ENCODE data around the gene RBM42.
"Not testable (repeated sequence)": the region's sequence is repeated elsewhere in the genome, so short reads cannot be mapped to it uniquely, and the experiment has no call there.

Gene RBM42

DNA sequence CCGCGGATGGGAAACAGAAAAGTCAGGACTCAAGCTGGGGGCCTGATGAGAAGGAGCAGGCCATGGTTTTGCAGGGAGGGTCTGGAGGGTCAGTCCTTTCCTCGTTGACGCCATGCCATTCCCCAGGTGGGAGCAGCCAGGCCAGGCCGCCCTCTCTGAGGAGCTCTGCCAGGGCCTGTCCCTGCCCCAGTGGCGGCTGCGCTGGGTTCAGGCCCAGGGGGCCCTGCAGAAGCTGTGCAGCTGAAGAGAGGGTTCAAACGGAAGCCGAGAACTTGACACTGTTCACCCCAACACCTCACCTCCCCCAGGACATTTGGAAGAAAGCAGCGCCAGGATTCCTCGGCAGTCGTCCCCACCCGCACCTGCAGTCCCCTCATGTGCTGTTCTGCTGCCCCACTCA is 6.1 kb upstream of the RBM42 start:
- no peak for DNase-seq

DNA sequence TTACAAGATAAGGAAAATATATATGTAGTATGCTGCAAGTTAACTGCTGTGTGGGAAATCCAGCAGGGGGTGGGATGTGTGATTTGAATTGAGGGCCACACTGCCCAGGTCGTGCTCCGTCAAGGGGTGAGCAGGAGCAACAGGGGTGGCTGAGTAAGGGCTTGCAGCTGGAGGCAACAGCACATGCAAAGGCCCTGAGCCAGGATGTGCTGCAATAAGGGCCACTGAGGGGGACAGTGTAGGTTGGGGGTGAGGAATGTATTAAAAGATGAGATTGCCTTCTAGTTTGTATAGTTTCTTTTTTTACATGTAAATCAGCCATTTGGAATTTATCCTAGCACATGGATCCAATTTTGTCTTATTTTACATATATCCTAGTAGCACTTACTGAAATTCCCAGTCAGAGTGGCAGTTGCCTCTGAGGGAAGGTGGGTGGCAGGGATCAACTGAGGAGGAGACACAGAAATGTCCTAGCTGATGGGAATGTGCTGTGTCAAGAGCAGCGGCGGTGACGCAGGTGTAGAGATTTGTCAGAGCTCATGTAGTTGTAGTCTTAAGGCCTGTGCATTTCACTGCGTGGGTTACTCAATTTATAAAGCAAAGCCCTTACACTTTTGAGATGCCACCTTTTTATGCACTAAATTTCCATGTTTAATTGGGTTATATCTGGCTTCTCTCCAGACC is 5.4 kb upstream of the RBM42 start:
- DNase-seq: no peak

DNA sequence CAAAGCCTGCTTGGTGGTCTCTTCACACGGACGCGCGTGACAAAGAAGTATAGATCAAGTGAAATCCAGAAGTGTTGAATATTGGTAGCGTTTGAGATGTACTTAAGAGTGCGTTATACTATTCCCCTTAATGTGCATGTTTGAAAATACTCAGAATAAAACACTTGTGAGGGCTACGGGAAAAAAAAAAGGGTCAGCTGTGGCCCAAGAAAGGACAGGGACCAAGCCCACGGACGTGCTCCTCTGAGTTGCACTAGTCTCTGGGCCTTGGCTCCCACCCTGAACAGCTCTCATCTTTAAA is 622 bp upstream of the RBM42 start:
- DNase-seq: no peak

DNA sequence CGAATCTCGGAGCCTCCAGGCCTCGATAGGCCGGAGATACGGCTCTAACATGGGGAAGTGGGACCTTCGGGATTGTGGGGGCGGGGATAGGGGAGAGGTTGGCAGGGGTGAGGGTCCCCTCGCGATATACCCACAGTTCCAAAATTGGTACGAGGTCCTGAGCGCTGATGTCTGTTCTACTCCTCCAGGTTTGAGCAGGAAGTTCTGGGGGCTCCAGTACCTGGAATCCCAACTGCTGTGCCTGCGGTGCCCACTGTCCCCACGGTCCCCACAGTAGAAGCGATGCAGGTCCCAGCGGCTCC is 447 bp downstream of the RBM42 start:
- no peak for DNase-seq

DNA sequence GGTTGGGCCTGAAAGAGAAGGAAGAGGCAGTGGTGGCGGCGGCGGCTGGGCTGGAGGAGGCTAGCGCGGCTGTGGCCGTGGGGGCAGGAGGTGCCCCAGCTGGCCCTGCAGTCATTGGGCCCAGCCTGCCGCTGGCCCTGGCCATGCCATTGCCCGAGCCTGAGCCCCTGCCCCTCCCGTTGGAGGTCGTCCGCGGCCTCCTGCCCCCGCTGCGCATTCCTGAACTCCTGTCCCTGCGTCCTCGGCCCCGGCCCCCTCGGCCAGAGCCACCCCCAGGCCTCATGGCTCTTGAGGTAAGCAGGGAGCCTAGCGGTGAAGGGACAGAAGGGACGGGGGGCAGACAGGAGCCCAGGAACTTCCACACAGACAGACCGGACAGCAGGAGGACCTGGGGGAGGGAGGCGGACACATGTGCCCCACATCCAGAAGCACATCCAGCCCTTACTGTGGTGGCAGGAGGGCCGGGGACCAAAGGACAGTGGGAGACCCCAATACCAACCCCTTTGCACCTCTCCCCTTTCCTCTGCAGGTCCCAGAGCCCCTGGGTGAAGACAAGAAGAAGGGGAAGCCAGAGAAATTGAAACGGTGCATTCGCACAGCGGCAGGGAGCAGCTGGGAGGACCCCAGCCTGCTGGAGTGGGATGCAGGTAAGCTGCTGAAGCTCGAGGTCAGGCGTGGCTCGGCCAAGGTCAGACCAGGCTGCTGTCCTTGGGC is 5.0 kb downstream of the RBM42 start:
- no peak for DNase-seq

DNA sequence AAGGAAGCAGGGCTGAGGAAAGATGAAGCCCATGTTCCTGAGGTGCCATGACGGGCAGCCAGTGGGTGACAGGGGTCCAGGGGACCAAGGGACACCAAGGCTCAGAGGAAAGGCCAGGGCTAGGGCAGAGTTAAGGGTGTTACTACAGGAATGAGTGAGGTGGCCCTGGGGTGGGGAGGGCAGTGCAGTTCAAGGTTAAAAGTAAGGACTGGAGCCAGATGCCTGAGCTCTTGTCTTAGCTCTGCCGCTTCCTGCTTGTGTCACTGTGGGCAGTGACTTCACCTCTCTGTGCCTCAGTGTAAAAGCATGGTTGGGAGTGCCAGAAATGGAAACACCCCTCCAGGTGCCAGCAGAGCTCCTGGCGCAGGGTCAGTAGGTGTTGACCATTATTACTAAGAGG is 7.8 kb downstream of the RBM42 start:
- no peak for DNase-seq

DNA sequence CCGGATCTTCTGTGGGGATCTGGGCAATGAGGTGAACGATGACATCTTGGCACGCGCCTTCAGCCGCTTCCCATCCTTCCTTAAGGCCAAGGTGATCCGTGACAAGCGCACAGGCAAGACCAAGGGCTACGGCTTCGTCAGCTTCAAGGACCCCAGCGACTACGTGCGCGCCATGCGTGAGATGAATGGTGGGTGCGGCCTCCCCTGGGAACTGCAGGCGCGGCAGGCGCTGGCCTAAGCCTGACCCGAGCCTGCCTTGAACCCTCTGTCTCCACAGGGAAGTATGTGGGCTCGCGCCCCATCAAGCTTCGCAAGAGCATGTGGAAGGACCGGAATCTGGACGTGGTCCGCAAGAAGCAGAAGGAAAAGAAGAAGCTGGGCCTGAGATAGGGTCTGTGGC is 8.3 kb downstream of the RBM42 start:
- DNase-seq: no peak

DNA sequence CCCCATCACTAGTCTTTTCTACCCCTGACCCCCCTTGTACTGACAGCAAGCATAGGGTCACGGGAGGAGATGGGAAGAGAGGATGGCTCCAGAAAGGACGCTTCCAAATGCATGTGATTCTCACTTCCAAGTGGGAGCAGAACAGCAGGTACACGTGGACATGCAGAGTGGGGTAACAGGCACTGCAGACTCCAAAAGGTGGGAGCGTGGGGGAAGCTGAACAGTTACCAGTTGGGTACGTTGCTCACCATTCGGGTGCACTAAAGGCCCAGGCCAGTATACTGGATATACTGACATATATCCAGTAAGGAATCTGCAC is 10.4 kb downstream of the RBM42 start:
- DNase-seq: no peak

DNA sequence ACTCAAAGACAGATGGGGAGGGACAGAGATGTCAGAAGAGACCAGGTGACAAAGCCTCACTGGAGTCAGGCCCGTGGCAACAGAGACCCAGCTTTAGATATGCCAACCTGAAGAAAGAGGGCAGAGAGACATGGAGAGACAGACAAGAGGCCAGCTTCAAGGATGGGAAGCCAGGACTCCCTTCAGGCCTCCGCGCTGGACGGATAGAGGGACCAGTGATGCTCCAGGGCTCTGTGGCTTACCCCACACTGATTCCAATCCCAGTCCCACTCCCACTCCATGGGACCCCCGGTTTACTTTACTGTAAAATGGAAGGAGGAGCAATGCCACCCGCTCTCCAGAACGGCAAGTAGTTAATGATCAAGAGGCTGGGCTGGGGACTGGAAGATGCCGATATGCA is 11.0 kb downstream of the RBM42 start:
- DNase-seq: no peak

DNA sequence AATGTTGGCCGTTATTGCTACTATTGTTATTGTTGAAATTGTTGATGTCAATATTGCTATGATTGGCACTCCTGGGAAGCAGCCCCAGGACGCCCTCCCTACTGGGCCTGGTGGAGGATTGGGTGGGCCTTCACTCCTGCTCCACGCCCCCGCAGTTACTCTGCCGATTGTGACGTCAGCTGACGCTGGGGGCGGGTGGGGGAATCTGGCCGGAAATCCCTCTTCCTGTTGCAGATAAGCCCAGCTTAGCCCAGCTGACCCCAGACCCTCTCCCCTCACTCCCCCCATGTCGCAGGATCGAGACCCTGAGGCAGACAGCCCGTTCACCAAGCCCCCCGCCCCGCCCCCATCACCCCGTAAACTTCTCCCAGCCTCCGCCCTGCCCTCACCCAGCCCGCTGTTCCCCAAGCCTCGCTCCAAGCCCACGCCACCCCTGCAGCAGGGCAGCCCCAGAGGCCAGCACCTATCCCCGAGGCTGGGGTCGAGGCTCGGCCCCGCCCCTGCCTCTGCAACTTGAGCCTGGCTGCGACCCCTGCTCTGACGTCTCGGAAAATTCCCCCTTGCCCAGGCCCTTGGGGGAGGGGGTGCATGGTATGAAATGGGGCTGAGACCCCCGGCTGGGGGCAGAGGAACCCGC is 12.8 kb downstream of the RBM42 start, which contains the start of gene ETV2:
ETV2 (plus strand) TSS at position 231 of the 637 bp plus-strand sequence. CDS start 716 bp downstream, outside the sequence.
- no peak for DNase-seq

DNA sequence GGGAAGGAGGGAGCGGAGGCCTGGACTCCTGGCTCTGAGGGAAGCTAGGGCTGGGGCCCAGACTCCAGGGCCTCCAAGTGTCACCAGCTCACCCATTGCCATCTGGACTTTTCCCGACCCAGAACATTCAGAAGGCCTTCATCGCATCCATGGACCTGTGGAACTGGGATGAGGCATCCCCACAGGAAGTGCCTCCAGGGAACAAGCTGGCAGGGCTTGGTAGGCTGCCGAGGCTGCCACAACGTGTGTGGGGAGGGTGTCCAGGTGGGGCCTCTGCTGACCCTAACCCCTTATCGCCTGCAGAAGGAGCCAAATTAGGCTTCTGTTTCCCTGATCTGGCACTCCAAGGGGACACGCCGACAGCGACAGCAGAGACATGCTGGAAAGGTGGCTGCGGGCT is 13.5 kb downstream of the RBM42 start:
- no peak for DNase-seq

DNA sequence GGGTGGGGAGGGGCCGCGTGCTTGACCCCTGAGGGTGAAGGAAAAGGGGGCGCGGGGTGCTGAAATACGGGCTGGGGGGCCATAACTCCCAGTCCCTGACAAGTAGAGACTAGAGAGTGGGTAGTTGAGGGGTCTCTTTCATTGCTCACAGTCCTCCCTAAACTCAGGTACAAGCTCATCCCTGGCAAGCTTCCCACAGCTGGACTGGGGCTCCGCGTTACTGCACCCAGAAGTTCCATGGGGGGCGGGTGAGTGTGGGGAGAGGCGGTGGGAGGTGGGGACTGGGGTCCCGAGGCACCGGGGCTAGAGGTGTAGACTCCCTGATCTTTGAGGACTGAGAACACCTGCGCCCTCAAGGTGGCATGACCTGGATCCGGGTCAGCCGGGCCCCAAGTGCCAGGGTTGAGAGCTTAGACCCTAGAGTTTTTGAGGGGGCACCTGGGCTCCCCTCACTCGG is 14.0 kb downstream of the RBM42 start:
- DNase-seq: no peak

DNA sequence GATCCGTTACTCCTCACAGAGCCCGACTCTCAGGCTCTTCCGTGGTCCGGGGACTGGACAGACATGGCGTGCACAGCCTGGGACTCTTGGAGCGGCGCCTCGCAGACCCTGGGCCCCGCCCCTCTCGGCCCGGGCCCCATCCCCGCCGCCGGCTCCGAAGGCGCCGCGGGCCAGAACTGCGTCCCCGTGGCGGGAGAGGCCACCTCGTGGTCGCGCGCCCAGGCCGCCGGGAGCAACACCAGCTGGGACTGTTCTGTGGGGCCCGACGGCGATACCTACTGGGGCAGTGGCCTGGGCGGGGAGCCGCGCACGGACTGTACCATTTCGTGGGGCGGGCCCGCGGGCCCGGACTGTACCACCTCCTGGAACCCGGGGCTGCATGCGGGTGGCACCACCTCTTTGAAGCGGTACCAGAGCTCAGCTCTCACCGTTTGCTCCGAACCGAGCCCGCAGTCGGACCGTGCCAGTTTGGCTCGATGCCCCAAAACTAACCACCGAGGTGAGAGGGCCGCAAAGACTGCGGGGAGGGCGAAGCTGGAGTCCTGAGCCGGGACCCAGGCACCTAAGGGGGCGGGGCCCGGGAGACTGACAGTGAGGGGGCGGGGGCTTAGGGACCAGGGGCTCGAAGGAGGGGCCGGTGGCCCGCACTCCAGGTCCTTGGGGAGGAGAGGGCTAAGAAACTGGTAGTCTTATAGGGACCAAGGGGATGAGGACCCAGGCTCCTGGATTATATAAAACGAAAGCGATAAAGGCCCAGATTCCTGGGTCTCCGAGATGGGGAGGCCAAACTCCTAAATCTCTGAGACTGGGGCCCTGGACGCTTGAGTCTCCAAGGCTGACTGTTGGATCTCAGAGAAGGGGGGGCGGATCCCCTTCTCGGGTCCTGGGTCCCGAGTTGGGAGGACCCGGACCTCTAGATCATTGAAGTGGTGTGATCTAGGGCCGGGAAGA is 14.7 kb downstream of the RBM42 start:
- DNase-seq: peak in 13 of 14 donors; percentile 7 to 72 (median 49)

DNA sequence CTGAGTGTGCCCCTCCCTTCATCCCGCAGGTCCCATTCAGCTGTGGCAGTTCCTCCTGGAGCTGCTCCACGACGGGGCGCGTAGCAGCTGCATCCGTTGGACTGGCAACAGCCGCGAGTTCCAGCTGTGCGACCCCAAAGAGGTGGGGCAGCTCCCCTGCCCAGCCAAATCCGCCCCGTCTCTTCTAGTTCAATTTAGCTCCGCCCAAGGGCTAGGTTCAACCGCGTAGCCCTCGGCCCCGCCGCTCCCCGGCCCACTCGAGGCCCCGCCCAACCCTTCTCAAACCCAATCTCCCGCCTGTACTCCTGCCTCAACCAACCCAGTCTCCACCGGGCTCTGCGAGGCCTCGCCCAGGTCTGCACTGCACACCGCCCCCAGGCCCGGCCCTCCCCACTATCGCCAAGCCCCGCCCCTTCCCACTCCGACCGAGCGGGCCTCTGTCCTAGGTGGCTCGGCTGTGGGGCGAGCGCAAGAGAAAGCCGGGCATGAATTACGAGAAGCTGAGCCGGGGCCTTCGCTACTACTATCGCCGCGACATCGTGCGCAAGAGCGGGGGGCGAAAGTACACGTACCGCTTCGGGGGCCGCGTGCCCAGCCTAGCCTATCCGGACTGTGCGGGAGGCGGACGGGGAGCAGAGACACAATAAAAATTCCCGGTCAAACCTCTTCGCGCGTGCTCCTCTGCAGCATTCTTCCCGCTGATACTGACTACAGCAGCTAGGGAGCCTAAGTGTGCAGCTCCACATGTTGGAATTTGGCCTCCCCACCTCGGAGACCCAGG is 15.6 kb downstream of the RBM42 start:
- peak in 13 of 14 donors; percentile 9 to 90 (median 52) for DNase-seq

DNA sequence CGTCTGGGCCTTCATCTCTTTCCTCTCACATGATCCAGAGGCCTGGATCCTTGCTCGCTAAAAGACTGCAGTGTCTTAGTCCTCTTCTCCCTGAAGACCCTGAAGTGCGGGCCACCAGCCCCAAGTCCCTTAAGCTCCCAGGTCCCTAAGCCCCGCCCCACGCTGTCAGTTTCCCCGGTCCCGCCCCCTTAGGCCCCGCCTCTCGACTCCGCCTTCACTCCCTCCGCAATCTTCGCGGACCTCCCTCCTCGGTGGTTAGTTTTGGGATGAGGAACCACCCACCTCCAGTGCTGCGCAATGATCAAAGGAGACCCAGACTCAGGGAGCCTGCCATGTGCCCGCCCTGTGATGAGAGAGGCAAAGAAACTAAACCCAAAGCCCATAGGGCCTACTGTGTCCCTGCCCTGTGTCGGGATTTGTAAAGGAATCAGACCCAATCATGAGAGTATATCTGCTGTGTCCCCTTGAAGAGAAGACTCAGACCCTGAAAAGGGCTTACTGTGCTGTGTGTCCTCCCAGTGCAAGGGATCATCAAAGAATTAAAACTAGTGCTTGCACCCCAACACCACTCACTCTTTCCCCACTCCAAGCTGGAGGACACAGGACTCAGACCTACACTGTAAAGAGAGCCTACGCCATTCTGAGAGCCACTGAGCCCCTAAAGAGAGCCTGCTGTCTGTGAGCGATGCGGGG is 16.3 kb downstream of the RBM42 start:
- peak in 11 of 14 donors; percentile 3 to 60 (median 23) for DNase-seq

DNA sequence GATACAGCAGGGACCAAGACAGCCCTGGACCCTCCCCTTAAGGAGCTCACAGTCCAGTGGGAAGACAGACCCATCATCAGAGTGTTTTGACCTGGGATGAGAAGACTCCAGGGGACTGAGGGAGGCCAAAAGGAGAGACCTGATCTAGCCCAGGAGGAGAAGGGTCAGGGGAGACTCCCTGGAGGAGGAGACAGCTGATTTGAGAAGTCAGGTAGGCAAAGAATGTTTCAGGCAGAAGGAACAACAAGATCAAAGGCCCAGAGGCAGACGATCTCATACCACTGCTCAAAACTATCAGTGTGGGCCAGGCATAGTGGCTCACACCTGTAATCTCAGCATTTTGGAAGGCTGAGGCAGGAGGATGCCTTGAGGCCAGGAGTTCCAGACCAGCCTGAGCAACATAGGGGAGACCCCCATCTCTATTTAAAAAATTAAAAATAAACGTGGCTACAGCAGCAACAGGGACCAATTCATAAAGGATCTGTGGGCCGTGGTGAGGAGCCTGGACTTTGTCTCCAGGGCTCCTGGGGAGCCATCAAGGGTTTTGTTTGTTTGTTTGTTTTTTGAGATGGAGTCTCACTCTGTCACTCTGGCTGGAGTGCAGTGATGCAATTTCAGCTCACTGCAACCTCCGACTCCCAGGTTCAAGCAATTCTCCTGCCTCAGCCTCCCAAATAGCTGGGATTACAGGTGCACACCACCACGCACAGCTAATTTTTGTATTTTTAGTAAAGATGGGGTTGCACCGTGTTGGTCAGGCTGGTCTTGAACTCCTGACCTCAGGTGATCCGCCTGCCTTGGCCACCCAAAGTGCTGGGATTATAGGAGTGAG is 17.1 kb downstream of the RBM42 start:
- DNase-seq: no peak

DNA sequence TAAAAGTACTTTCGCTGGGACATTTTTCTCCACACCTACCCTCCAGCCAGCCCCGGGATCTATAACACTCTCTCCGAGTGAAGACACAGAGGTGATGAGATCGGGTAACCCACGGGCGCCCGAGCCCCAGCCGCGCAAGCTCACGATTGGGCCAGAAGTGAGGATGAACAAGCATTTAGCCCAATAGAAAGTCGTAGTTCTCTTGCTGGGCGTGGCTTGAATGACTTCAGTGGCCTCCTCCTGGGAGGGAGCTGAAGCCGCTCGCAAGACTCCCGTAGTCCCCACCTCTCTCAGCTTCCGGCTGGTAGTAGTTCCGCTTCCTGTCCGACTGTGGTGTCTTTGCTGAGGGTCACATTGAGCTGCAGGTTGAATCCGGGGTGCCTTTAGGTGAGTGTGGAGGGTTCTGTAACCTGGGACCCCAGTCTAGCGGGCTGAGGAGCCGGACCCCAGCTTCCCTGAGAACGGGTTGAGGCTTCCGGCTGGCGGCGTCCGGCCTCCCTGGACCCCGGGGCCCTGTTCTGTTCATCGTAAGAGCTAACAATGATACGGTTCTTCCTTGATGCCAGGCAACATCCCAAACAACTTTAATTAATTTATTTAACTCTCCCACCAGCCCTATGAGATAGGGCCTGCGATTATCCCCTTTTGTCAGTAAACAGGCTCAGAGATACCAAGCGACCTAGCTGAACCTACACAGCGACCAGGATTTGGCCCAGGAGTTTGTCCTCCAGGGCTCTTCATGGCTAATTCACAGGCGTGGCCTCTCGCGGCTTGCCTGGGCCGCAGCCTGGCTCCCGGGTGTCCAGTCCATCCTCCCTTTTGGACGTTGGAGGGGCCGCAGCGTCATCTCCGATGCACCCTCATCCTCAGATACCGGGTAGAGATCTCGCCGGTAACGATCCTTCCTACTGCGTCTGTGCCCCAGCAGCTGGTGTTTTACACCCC is 19.5 kb downstream of the RBM42 start, which contains the start of gene COX6B1:
COX6B1 (plus strand) TSS at position 307 of the 945 bp plus-strand sequence. CDS start 2,921 bp downstream, outside the sequence.
- DNase-seq: peak; percentile 30 to 98 (median 90)

DNA sequence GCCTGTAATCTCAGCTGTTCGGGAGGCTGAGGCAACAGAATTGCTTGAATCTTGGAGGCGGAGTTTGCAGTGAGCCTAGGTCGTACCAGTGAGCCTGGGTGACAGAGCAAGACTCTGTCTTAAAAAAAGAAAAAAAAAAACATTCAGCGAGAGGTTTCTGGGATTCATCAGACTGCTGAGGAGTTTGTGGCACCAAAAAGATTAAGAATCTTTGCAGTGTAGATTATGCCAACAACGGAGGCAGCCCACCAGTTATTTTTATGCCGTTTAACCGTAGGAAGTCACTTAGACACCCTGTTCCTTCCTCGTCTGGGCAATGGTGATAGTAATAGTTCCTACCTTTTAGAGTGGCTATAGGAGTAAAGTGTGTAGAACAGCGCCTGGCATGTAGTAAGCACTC is 21.7 kb downstream of the RBM42 start:
- DNase-seq: no peak

DNA sequence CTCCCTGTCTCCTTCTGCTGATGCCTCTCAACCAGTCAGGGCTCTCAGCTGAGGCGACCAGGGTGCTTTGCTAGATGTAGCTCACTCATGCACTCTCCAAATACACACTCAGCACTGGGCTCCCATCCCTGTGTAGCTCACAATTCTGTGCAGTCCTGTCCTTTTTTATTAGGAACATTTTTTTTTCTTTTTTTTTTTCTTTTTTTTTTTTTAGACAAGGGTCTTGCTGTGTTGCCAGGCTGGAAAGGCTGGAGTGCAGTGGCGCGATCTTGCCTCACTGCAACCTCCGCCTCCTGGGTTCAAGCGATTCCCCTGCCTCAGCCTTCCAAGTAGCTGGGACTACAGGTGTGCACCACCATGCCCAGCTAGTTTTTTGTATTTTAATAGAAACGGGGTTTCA is 26.0 kb downstream of the RBM42 start:
- DNase-seq: not testable (repeated sequence)
